ENCODE data around the gene FAM13A.

FAM13A gene

DNA sequence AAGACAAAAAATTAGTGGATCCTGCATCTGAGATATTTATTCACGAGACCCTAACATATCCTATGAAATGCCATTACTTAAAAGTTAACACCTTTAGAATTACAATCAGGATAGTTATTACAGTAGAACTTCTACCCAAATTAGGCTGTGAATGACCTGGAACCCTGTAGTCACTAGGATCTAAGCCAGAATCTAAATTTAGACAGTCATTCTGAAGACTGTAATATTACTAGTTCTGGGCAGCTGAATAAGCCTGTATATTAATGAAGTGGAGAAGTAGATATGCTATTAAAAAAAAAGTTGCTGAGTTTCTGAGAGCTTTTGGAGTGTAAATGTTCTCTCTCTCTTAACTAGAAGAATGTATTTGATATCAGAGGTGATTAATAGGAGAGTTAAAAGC lies 67.0 kb downstream of the FAM13A start:
- H3K79me2 ChIP-seq (ENCODE audit: low read length) = no peaks in the 10 kb centered on the region
- no peak overlapping the region for H3K27ac ChIP-seq (ENCODE audit: low read length)
- no peaks in the 10 kb centered on the region for H3K4me1 ChIP-seq (ENCODE audit: low read length)
- no peaks in the 10 kb centered on the region for H3K27me3 ChIP-seq (replicated peaks; ENCODE audit: insufficient read depth, low read length)
- TF ChIP-seq CTCF (IDR thresholded peaks at IDR 0.05; ENCODE audit: low read length) (no peak), EZH2phosphoT487 (IDR thresholded peaks at IDR 0.05; ENCODE audit: low read length) (no peak), EZH2 (optimal IDR thresholded peaks at IDR 0.05; ENCODE audit: low read depth, low read length) (no peak)
- no peak overlapping the region for H3K4me2 ChIP-seq (ENCODE audit: low read depth, low read length)
- H2AFZ ChIP-seq (ENCODE audit: low read length) = no peak overlapping the region
- H3K36me3 ChIP-seq (replicated peaks; ENCODE audit: insufficient read depth, low read length) = no peaks in the 10 kb centered on the region
- DNase-seq = no peak
- H3K9me2 ChIP-seq (replicated peaks; ENCODE audit: insufficient read depth, low read length) = no peaks in the 10 kb centered on the region
- no peak overlapping the region for H3K9ac ChIP-seq (ENCODE audit: low read length)
- no peaks in the 10 kb centered on the region for H3F3A ChIP-seq (ENCODE audit: insufficient read depth, low read length)
- no peaks in the 10 kb centered on the region for H4K20me1 ChIP-seq (ENCODE audit: insufficient read depth, low read length)
- H3K9me3 ChIP-seq (replicated peaks; ENCODE audit: insufficient read depth, low read length) = no peaks in the 10 kb centered on the region
- H3K4me3 ChIP-seq (ENCODE audit: low read length) = no peak overlapping the region

- TF ChIP-seq EZH2 (optimal IDR thresholded peaks at IDR 0.05; ENCODE audit: low read depth, low read length) = no peak
- TF ChIP-seq EZH2phosphoT487 (IDR thresholded peaks at IDR 0.05; ENCODE audit: low read length) = no peak
- TF ChIP-seq CTCF (IDR thresholded peaks at IDR 0.05; ENCODE audit: low read length) = no peak
- Histone ChIP-seq H3K9me3 (replicated peaks; ENCODE audit: insufficient read depth, low read length) (no peaks in the 10 kb centered on the region), H3K4me1 (ENCODE audit: low read length) (no peaks in the 10 kb centered on the region), H3K27ac (ENCODE audit: low read length) (no peak overlapping the region), H3K79me2 (ENCODE audit: low read length) (no peaks in the 10 kb centered on the region), H3K9me2 (replicated peaks; ENCODE audit: insufficient read depth, low read length) (no peaks in the 10 kb centered on the region), H3K9ac (ENCODE audit: low read length) (no peak overlapping the region), H3F3A (ENCODE audit: insufficient read depth, low read length) (no peaks in the 10 kb centered on the region), H3K27me3 (replicated peaks; ENCODE audit: insufficient read depth, low read length) (no peaks in the 10 kb centered on the region), H2AFZ (ENCODE audit: low read length) (no peak overlapping the region), H3K4me2 (ENCODE audit: low read depth, low read length) (no peak overlapping the region), H4K20me1 (ENCODE audit: insufficient read depth, low read length) (no peaks in the 10 kb centered on the region), H3K4me3 (ENCODE audit: low read length) (no peak overlapping the region), H3K36me3 (replicated peaks; ENCODE audit: insufficient read depth, low read length) (no peaks in the 10 kb centered on the region)
- no peak for DNase-seq
These were observed 71.8 kb downstream of the FAM13A start for GRCh38 chr4:88985088-88985773.

DNA sequence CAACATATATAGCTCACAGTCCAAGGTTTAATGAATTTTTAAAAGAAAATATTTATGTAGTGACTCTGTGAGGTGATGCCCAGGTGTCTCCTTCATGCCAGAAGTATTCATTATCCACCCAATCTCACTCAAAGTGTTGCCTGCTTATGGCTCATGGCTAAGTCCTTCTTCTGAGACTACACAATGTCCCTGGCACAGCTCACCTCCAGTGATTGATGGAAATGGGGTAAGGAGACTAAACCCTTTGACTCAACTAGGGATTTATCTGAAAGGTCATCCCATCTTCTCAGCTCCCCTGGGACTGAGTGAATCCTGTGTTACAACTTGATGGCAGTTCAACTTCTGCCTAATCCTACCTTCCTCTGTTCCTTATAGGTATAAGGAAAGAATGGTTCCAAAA lies 74.2 kb downstream of the FAM13A start:
- H3K27me3 ChIP-seq (replicated peaks; ENCODE audit: insufficient read depth, low read length) = no peaks in the 10 kb centered on the region
- no peak for TF ChIP-seq EZH2phosphoT487 (IDR thresholded peaks at IDR 0.05; ENCODE audit: low read length)
- no peaks in the 10 kb centered on the region for H3K36me3 ChIP-seq (replicated peaks; ENCODE audit: insufficient read depth, low read length)
- H3K4me1 ChIP-seq (ENCODE audit: low read length) = no peaks in the 10 kb centered on the region
- no peaks in the 10 kb centered on the region for H4K20me1 ChIP-seq (ENCODE audit: insufficient read depth, low read length)
- no peak overlapping the region for H2AFZ ChIP-seq (ENCODE audit: low read length)
- H3K4me3 ChIP-seq (ENCODE audit: low read length) = no peak overlapping the region
- H3K9ac ChIP-seq (ENCODE audit: low read length) = no peak overlapping the region
- no peak for DNase-seq
- H3K9me2 ChIP-seq (replicated peaks; ENCODE audit: insufficient read depth, low read length) = no peaks in the 10 kb centered on the region
- no peaks in the 10 kb centered on the region for H3K9me3 ChIP-seq (replicated peaks; ENCODE audit: insufficient read depth, low read length)
- no peak overlapping the region for H3K27ac ChIP-seq (ENCODE audit: low read length)
- H3K4me2 ChIP-seq (ENCODE audit: low read depth, low read length) = no peak overlapping the region
- H3K79me2 ChIP-seq (ENCODE audit: low read length) = no peaks in the 10 kb centered on the region
- H3F3A ChIP-seq (ENCODE audit: insufficient read depth, low read length) = no peaks in the 10 kb centered on the region

GRCh38 chr4:88981993-88982392 lies 75.0 kb downstream of the FAM13A start:
- no peaks in the 10 kb centered on the region for H3K79me2 ChIP-seq (ENCODE audit: low read length)
- no peak overlapping the region for H2AFZ ChIP-seq (ENCODE audit: low read length)
- no peak for TF ChIP-seq EZH2 (optimal IDR thresholded peaks at IDR 0.05; ENCODE audit: low read depth, low read length)
- TF ChIP-seq EZH2phosphoT487 (IDR thresholded peaks at IDR 0.05; ENCODE audit: low read length) = no peak
- no peak for TF ChIP-seq CTCF (IDR thresholded peaks at IDR 0.05; ENCODE audit: low read length)
- H4K20me1 ChIP-seq (ENCODE audit: insufficient read depth, low read length) = no peaks in the 10 kb centered on the region
- no peaks in the 10 kb centered on the region for H3K9me2 ChIP-seq (replicated peaks; ENCODE audit: insufficient read depth, low read length)
- H3K9ac ChIP-seq (ENCODE audit: low read length) = no peak overlapping the region
- H3K9me3 ChIP-seq (replicated peaks; ENCODE audit: insufficient read depth, low read length) = no peaks in the 10 kb centered on the region
- peaks cover 3% of the 10 kb centered on the region; the same call in 1 of the 2 replicates for H3K4me1 ChIP-seq (ENCODE audit: low read length)
- H3K27me3 ChIP-seq (replicated peaks; ENCODE audit: insufficient read depth, low read length) = no peaks in the 10 kb centered on the region
- no peak for DNase-seq
- no peak overlapping the region for H3K4me3 ChIP-seq (ENCODE audit: low read length)
- H3K4me2 ChIP-seq (ENCODE audit: low read depth, low read length) = no peak overlapping the region
- no peaks in the 10 kb centered on the region for H3K36me3 ChIP-seq (replicated peaks; ENCODE audit: insufficient read depth, low read length)
- no peaks in the 10 kb centered on the region for H3F3A ChIP-seq (ENCODE audit: insufficient read depth, low read length)
- H3K27ac ChIP-seq (ENCODE audit: low read length) = no peak overlapping the region

Measured in MM.1S (cell line).